GM19023 (cell line): ENCODE data around the gene RPS6KB1.
"Not testable (repeated sequence)": the region's sequence is repeated elsewhere in the genome, so short reads cannot be mapped to it uniquely, and the experiment has no call there.

ENCODE experiments used
- ATAC-seq: cut with Tn5 transposase; IDR thresholded peaks from one replicate; pipeline ENCODE4 v1.9.1; 2021; ENCODE audit warnings: mild to moderate bottlenecking, moderate library complexity; ENCODE audit not compliant: unreplicated experiment

Gene RPS6KB1

GRCh38 chr17:59892924-59893675, at the start of gene RPS6KB1, which contains the start of gene TUBD1:
Gene RPS6KB1, plus strand, starts transcription at chr17:59893121. Its CDS starts 64 bp downstream, at chr17:59893185.
Gene TUBD1, minus strand, starts transcription at chr17:59892943. Its CDS starts 1,941 bp downstream, at chr17:59891002.
- peak; percentile 92 for ATAC-seq

GRCh38 chr17:59844884-59845594, 47.9 kb upstream of the RPS6KB1 start:
- ATAC-seq, result no peak

- ATAC-seq, result no peak
Measured at GRCh38 chr17:59845595-59846393, 47.1 kb upstream of the RPS6KB1 start.

GRCh38 chr17:59846394-59847165, 46.3 kb upstream of the RPS6KB1 start:
- peak; percentile 38 for ATAC-seq

- no peak for ATAC-seq
Measured at GRCh38 chr17:59848385-59848668, 44.6 kb upstream of the RPS6KB1 start.

GRCh38 chr17:59848778-59849177, 44.1 kb upstream of the RPS6KB1 start:
- ATAC-seq, result peak; percentile 58

- ATAC-seq, result not testable (repeated sequence)
Measured at GRCh38 chr17:59850311-59850710, 42.6 kb upstream of the RPS6KB1 start.

GRCh38 chr17:59851439-59852375, 41.2 kb upstream of the RPS6KB1 start:
- no peak for ATAC-seq

GRCh38 chr17:59852847-59853167, 40.1 kb upstream of the RPS6KB1 start:
- ATAC-seq, result not testable (repeated sequence)

- ATAC-seq, result no peak
Measured at GRCh38 chr17:59853168-59853918, 39.6 kb upstream of the RPS6KB1 start.

GRCh38 chr17:59853919-59854729, 38.8 kb upstream of the RPS6KB1 start:
- not testable (repeated sequence) for ATAC-seq

- no peak for ATAC-seq
Measured at GRCh38 chr17:59856859-59857794, 35.8 kb upstream of the RPS6KB1 start.

GRCh38 chr17:59858167-59858816, 34.6 kb upstream of the RPS6KB1 start:
- ATAC-seq, result no peak

GRCh38 chr17:59858932-59859331, 34.0 kb upstream of the RPS6KB1 start:
- ATAC-seq, result no peak

GRCh38 chr17:59859444-59860025, 33.4 kb upstream of the RPS6KB1 start:
- ATAC-seq, result no peak

- ATAC-seq, result no peak
Measured at GRCh38 chr17:59863616-59864015, 29.3 kb upstream of the RPS6KB1 start.

- ATAC-seq, result no peak
Measured at GRCh38 chr17:59869941-59870218, 23.0 kb upstream of the RPS6KB1 start.
